GM04504 (cell line): ENCODE results near the gene TMEM200A.
A peak's percentile ranks its signal among the peaks of the same experiment; 100 is the strongest.

ENCODE experiments used
- DNase-seq: peaks from one replicate; pipeline ENCODE4 v3.0.0-alpha.2; 2012; ENCODE audit warnings: low read depth

Gene TMEM200A

GRCh38 chr6:130425537-130425936, 59.7 kb downstream of the TMEM200A start:
- no peak for DNase-seq

DNA sequence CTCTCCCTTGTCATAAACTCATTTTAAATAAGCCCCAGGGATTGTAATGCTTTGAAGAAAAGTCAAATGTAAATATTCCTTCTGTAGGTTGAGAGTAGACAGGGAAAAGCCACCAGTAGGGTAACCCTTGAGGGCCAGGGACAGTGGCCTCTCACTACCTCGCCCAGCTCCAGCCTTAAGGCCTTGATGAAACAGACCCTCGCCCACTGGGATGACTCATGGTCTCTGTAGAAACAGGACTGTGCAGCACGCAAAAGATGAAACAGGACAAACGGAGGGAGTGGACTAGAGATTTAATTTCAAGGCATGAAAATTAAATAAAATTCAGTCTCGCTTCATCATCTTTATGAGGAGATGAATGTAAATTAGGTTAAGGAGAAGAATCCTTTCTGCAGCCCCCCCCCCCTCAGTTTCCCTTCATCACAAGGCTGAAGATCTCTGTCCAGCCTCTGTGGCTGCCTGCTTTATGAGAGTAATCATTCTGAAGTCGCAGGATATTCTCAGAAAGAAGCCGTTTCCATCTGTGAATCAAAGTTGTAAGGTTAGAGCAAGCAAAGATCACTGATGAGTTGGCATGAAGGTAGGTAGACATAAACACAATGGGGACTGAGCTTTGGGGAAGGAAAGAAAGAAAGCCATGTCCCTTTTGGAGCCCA, 60.4 kb downstream of the TMEM200A start:
- no peak for DNase-seq

DNA sequence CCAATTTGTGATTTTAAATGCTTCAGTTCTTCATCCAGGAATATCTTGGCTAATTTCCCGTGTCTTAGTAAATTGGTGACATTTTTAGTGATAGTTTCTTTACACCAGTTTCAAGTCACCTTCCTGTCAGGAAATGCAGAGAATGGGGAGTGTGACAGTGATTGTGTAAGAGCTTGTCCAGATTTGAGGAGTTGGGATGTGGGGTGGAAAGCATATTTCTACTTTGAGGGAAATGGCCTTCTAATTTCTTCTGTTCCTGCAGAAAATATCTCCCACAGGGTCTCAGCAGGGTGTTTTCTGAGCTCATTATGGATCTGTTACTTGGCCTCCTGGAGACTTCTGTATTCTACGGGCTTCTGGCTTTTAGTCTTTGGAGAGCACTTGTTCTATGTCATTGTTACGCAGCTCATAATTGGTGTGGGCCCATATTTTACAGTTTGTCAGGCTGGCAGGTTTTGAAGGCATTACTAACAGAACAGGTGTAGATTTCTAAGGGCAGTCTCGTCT, 65.6 kb downstream of the TMEM200A start:
- DNase-seq, result no peak

- DNase-seq, result no peak
Measured at GRCh38 chr6:130432838-130433237, 67.0 kb downstream of the TMEM200A start.

DNA sequence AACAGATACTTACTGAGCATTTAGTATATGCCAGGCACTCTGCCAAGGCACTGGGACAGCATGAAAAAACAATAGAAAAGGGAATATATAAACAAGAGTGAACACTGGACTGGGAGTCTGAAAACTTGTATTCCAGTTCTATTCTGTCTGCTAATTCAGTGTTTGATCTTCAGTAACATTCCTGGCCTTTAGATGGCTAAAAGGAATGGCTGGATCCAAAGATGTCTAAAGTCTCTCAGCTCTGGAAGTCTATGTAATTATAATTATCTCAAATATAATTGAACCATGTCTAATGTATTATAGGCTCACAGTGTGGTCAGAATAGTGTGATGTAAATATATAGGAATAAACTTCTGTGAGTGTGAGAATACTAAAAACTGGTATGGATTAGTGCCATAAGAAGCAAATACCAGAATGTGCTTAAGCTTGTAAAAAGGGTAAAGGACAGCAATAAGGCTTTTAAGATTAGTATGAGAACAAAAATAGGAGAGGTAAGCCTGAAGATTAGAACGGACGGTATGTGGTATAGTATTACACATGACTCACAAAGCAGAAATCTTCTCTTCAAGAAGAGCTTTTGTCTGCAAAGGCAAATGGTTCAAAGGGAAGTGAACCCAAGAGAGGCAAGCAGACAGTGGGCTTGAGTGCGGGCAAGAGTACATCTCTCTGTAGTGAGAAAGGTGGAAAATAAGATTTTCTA, 68.5 kb downstream of the TMEM200A start:
- no peak for DNase-seq

DNA sequence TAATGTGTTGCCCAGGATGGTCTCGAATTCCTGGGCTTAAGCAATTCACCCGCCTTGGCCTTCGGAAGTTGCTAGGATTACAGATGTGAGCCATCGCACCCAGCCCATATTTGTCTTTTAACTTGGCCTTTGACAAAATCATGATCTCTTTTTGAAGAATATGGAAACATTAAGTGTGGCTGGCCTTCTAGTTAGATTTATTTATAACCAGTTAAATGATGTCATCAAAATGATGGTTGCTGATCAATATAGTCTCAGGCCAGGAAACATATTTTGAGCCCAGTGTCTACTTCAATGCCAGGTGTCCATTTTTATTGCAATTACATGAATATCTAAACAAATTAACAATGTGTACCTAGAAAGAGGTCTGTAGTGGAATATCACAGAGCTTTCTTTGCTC, 69.4 kb downstream of the TMEM200A start:
- DNase-seq, result no peak

- no peak for DNase-seq
Measured at GRCh38 chr6:130437961-130438360, 72.1 kb downstream of the TMEM200A start.

DNA sequence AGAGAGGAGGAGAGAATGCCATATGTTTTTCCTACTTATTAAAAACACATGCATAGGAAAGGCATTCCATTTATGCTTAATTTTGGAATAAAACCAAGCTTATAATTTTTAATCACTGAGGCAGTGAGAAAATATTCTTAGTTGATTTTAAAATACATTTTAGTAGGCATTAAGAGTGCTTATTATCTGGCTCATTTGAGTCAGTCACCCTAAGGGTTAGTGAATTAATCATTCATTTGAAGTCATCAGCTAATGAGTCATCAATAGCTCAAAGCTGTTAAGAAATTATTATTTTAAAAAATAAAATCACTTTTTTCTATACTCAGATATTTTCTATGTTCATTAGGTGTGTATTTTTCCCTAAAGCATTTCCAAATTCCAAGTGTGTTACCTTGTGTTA, 81.6 kb downstream of the TMEM200A start:
- no peak for DNase-seq

DNA sequence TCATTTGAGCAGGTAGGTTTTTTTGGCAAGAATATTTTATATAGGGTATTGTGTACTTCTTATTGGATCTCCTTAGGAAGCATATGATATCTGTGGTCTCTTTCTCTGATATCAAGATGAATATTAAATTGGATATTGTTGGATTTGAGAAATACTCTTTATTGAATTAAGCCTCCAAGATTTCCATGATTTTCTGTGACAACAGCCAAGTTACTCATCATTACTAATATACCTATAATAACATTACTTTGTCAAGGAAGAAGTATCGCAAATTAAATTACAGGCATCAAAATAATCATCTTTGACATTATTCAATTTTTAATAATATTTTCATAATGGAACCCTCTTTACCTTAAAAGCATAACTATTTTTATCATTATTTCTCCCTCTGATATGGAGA, 86.5 kb downstream of the TMEM200A start:
- no peak for DNase-seq

GRCh38 chr6:130453230-130453629, 87.4 kb downstream of the TMEM200A start:
- peak; percentile 4 for DNase-seq

DNA sequence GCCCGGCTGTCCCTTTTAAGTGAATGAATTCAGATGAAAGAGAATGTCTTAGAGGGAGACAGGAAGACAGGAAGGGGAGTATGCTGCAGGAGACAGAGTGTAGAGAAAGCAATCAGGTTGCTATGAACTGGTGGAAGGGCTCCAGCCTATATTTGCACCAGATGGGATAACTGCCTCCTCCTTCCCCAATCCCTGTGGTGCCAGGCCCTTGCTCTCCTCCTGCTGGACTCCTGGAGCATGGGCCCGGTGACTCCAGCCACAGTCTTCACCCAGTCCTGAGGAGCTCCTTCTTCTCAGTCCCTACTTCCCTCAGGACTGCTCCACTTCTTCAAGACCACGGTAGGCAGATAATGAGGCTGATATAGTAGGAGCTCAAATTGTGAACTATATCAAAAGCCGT, 91.8 kb downstream of the TMEM200A start:
- peak; percentile 31 for DNase-seq

GRCh38 chr6:130459316-130459715, 93.5 kb downstream of the TMEM200A start:
- DNase-seq, result no peak

GRCh38 chr6:130460934-130461333, 95.1 kb downstream of the TMEM200A start:
- DNase-seq, result no peak

DNA sequence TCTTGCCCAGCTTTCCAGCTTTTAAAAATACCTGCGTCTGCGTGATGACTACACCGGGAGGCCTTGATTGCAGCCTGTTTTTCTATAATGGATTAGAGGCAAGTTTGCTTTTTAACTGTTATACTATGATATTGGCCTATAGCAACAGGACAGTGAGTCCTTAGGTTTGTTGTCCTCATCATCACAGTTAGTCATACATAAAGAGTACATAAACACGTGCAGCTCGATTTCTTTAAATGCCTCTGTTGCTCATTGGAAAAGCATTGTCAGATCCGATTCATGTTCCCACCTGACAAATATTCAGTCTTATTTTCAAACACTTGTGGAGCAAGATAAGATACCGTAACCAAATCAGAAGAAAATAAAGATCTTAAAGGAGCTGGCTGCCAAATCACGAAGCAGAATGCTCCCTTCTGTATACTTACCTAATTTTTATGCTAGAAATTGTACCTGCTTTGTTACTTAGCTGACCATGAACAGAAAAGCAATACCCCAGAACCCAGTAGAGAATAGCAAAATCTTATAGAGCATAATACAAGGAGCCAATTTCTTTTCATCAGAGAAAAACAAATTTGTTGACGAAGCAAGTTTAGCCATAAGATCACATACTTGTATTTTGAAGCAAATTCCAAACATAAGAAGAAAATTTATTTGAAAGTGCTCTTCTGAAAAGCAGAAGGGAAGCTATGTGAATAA, 100.4 kb downstream of the TMEM200A start:
- no peak for DNase-seq

DNA sequence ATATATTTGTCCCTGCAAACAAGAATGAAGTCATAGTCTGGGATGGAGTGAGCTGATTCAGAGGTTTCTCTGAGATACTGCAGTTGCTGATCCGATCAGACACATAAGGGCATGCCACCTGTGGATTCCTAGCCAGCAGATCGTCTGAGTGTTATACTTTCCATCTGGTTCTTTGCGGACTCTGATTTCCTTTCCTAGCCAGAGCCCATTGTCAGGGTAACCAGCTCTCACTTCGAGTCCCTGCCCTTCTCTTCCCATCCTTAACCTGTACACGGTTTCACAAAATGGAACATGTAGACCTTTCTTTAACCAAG, 100.9 kb downstream of the TMEM200A start:
- no peak for DNase-seq

GRCh38 chr6:130467146-130468050, 101.6 kb downstream of the TMEM200A start:
- no peak for DNase-seq

DNA sequence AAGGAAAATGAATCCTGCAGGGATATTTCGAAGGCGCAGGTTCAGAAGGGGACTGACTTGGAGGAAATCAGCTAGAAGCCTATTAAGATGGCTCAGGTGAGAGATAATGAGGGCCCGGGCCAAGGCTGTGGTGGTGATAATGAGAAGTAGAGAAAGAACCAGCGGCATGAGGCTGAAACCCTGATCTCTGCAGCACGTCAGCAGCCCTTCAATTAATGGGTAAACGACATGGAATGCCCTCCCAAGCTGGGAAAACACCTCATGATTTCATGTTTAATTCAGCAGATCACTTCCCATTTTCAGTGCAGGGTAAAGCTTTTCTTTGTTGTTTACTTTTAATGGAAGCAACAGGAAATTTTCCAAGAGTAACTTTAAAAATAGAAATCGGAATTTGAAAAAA, 104.9 kb downstream of the TMEM200A start:
- DNase-seq, result no peak

- peak; percentile 68 for DNase-seq
Measured at GRCh38 chr6:130473886-130474285, 108.1 kb downstream of the TMEM200A start.

GRCh38 chr6:130482645-130483390, 117.0 kb downstream of the TMEM200A start:
- DNase-seq, result peak; percentile 10

DNA sequence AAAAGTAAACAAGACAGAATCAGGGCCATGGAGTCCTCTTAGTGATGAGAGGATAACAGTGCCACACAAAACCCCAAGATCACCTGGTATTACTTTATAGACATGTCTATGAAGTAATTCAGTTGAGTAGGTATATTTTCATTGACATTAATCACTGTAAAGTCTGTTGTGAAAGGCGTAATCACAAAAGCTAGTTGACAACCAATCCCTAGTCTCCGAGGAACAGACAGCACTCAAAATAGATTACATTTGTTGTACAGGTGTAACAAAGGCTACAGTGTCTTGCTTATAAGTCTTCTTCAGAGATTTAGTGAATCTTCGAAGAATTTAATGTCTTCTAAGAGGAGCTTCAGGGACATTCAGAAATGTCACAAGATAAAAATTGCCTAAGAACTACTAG, 120.1 kb downstream of the TMEM200A start:
- no peak for DNase-seq

DNA sequence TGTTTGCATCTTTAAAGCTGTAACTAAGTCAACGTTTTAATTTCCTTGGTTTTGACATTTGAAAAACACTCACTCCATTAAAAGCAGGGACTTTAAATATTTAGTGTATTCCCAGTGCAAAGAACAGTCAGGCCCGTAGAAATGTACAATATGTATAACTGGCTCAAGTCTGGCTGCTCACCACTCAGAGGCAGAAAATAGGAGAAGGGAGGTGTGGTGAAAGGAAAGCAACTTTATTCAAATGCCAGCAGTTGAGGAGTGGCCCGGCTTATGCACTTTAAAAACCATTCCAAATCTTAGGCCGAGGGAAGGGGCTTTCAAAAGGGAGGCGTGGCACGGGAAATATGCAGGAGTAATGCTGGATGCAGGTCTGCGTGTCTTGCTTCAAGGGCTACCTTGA, 120.6 kb downstream of the TMEM200A start:
- no peak for DNase-seq

DNA sequence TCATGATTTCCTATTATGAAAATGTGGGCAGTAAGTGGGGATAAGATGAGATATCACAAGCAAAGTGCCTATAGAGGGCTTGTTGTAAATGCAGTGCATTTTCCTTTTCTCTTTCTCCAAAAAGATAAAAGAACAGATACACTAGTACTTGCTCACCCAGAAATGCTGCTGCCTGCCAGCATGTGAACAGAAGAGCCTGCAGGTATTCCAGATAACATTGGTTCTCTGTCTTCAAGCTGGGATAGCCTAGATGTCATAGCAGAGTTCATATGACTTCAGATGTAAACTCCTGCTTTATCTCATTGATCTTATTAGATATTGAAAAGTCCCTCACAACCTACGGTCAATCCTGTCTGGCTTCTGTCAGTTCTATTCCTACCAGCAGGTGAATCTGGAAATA, 123.7 kb downstream of the TMEM200A start:
- DNase-seq, result no peak
